Left kidney (tissue), 2 donors: ENCODE measurements around the gene PDE11A. TPM values are rescaled to one million over a fixed set of nuclear protein-coding genes. Genes with fewer than 3 reads are reported as not detected.
"Not testable (repeated sequence)": the region's sequence is repeated elsewhere in the genome, so short reads cannot be mapped to it uniquely, and the experiment has no call there.

Source experiments
- DNase-seq: peaks from one replicate; pipeline ENCODE4 v3.0.0-alpha.2; 2013
- polyA plus RNA-seq: library from polyadenylated mRNA; unstranded; fragments of 120-200 nt; gene quantifications from one replicate; pipeline ENCODE4 v1.2.1, GENCODE V29; 2013; ENCODE audit not compliant: insufficient read length

PDE11A gene
- polyA plus RNA-seq, 1 donor = 9.4 TPM

- no peak for DNase-seq
Observed at GRCh38 chr2:178074123-178075005, 1.8 kb upstream of the PDE11A start.

GRCh38 chr2:178072000-178072382 is 586 bp downstream of the PDE11A start:
- no peak for DNase-seq

- DNase-seq = no peak
Observed at GRCh38 chr2:178070824-178071223, 1.8 kb downstream of the PDE11A start.

GRCh38 chr2:178069551-178069950 is 3.0 kb downstream of the PDE11A start:
- no peak for DNase-seq

GRCh38 chr2:178068823-178069454 is 3.6 kb downstream of the PDE11A start:
- DNase-seq = no peak

GRCh38 chr2:178066890-178067669 is 5.5 kb downstream of the PDE11A start:
- DNase-seq = no peak

- no peak for DNase-seq
Observed at GRCh38 chr2:178066324-178066723, 6.3 kb downstream of the PDE11A start.

GRCh38 chr2:178059681-178060080 is 12.9 kb downstream of the PDE11A start:
- no peak for DNase-seq

GRCh38 chr2:178059111-178059510 is 13.5 kb downstream of the PDE11A start:
- no peak for DNase-seq

GRCh38 chr2:178057179-178057680 is 15.3 kb downstream of the PDE11A start:
- no peak for DNase-seq

GRCh38 chr2:178056345-178056744 is 16.2 kb downstream of the PDE11A start:
- DNase-seq = no peak

GRCh38 chr2:178051257-178051656 is 21.3 kb downstream of the PDE11A start:
- DNase-seq = not testable (repeated sequence)

GRCh38 chr2:178047391-178047790 is 25.2 kb downstream of the PDE11A start:
- no peak for DNase-seq

- DNase-seq = no peak
Observed at GRCh38 chr2:178044836-178045235, 27.7 kb downstream of the PDE11A start.

GRCh38 chr2:178043266-178043665 is 29.3 kb downstream of the PDE11A start:
- DNase-seq = no peak

- not testable (repeated sequence) for DNase-seq
Observed at GRCh38 chr2:178033583-178033982, 39.0 kb downstream of the PDE11A start.

GRCh38 chr2:178029342-178029741 is 43.2 kb downstream of the PDE11A start:
- no peak for DNase-seq

- no peak for DNase-seq
Observed at GRCh38 chr2:178025551-178026185, 46.9 kb downstream of the PDE11A start.

GRCh38 chr2:178018141-178018540 is 54.4 kb downstream of the PDE11A start:
- DNase-seq = no peak

GRCh38 chr2:178016612-178017011 is 56.0 kb downstream of the PDE11A start:
- DNase-seq = no peak

GRCh38 chr2:178012639-178013038 is 59.9 kb downstream of the PDE11A start:
- DNase-seq = no peak

- DNase-seq = no peak
Observed at GRCh38 chr2:178009813-178010212, 62.8 kb downstream of the PDE11A start.
